GM12878 (cell line): ENCODE data around the gene FRMPD2. TPM values are rescaled to one million over a fixed set of nuclear protein-coding genes. Genes with fewer than 3 reads are reported as not detected.

Source experiments
- CBFB ChIP-seq: IDR thresholded peaks from 2 replicates; pipeline ENCODE4 v1.6.1; 2016; ENCODE audit warnings: antibody characterized with exemption, low read depth
- CTCF ChIP-seq, 3 experiments: IDR thresholded peaks in 2 of 3; conservative IDR thresholded peaks in 1 of 3; 2 replicates each; pipeline ENCODE4 v1.5.1; 2011; ENCODE audit warnings: low read depth in 3 of 3, low read length in 3 of 3, mild to moderate bottlenecking in 3 of 3, control low read depth in 2 of 3, moderate library complexity in 2 of 3, inconsistent platforms in 1 of 3, mixed read lengths in 1 of 3; ENCODE audit not compliant: control insufficient read depth in 2 of 3, insufficient read depth in 1 of 3; ENCODE audit errors: extremely low read depth in 1 of 3
- KAT2A ChIP-seq: conservative IDR thresholded peaks from 2 replicates; pipeline ENCODE4 v1.6.1; 2011; ENCODE audit warnings: low read depth, low read length; ENCODE audit not compliant: control insufficient read depth
- KDM1A ChIP-seq: fragments of 200-600 bp; sonication (generic); IDR thresholded peaks from 2 replicates; pipeline ENCODE4 v1.6.1; 2016; ENCODE audit warnings: borderline replicate concordance
- MYC ChIP-seq: IDR thresholded peaks from 2 replicates; pipeline ENCODE4 v1.6.1; 2011; ENCODE audit warnings: mild to moderate bottlenecking, low read length, moderate library complexity, inconsistent platforms; ENCODE audit not compliant: insufficient read depth, insufficient replicate concordance, insufficient read length, severe bottlenecking
- NBN ChIP-seq: fragments of 450-650 bp; IDR thresholded peaks from 2 replicates; pipeline ENCODE4 v1.6.1; 2016
- NR2C2 ChIP-seq: IDR thresholded peaks from 2 replicates; pipeline ENCODE4 v1.6.1; 2011; ENCODE audit warnings: borderline replicate concordance, low read depth; ENCODE audit not compliant: control insufficient read depth, insufficient read length
- RELA ChIP-seq: fragments of 450-650 bp; IDR thresholded peaks from 2 replicates; pipeline ENCODE4 v1.8.0; 2014; ENCODE audit warnings: borderline replicate concordance; ENCODE audit not compliant: partially characterized antibody
- SMAD5 ChIP-seq: IDR thresholded peaks from 2 replicates; pipeline ENCODE4 v1.6.1; 2016; ENCODE audit warnings: antibody characterized with exemption, low read depth
- polyA plus RNA-seq, 11 experiments: library from polyadenylated mRNA; depleted of rRNA in 4 of 11; unstranded in 6 of 11; stranded (reverse) in 5 of 11; fragments of >200 nt; fragmentation: Nextera tagmentation in 4 of 11; fragmentation: Illumina TruSeq in 1 of 11; extraction: Ambion mirVana in 4 of 11; extraction: Trizol in 1 of 11; gene quantifications; 1 replicate in 1 of 11; 2 replicates in 10 of 11; pipeline versions ENCODE4 v1.2.1 to v1.2.3, GENCODE V29; 2011 to 2016; ENCODE audit warnings: inconsistent platforms in 2 of 11, missing spikeins in 2 of 11, low read depth in 1 of 11
- total RNA-seq, 4 experiments: library from RNA; depleted of rRNA in 3 of 4; stranded (reverse); fragments of >200 nt in 3 of 4; fragmentation: Illumina TruSeq in 1 of 4; extraction: Trizol in 1 of 4; gene quantifications; 2 replicates each; pipeline versions ENCODE4 v1.2.1 to v1.2.3, GENCODE V29; 2013 to 2021
- TF ChIP-seq, protein P1 (sequence below): fragments of 450-650 bp; IDR thresholded peaks from 2 replicates; pipeline ENCODE4 v1.6.1; 2017; ENCODE audit warnings: mild to moderate bottlenecking, moderate library complexity

The FRMPD2 gene
- total and polyA plus RNA-seq, 10 of the 15 experiments (the other 5 are each of a cell fraction or from before 2014, with no cell fraction given), result 0.38 to 5.7 (median 1.4) TPM

DNA sequence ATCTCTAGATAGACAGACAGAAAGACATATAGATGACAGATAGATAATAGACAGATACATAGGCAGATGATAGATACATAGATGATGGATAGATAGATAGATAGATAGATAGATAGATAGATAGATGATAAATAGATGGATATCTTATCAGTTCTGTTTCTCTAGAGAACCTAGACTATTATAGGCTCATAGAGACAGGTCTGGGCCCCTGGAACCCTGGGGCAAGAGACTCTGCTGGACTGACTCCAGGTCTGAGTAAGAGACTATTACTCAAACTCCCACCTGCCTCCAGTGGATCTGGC lies 58.3 kb downstream of the FRMPD2 start (continued):
- TF ChIP-seq, protein P1, sequence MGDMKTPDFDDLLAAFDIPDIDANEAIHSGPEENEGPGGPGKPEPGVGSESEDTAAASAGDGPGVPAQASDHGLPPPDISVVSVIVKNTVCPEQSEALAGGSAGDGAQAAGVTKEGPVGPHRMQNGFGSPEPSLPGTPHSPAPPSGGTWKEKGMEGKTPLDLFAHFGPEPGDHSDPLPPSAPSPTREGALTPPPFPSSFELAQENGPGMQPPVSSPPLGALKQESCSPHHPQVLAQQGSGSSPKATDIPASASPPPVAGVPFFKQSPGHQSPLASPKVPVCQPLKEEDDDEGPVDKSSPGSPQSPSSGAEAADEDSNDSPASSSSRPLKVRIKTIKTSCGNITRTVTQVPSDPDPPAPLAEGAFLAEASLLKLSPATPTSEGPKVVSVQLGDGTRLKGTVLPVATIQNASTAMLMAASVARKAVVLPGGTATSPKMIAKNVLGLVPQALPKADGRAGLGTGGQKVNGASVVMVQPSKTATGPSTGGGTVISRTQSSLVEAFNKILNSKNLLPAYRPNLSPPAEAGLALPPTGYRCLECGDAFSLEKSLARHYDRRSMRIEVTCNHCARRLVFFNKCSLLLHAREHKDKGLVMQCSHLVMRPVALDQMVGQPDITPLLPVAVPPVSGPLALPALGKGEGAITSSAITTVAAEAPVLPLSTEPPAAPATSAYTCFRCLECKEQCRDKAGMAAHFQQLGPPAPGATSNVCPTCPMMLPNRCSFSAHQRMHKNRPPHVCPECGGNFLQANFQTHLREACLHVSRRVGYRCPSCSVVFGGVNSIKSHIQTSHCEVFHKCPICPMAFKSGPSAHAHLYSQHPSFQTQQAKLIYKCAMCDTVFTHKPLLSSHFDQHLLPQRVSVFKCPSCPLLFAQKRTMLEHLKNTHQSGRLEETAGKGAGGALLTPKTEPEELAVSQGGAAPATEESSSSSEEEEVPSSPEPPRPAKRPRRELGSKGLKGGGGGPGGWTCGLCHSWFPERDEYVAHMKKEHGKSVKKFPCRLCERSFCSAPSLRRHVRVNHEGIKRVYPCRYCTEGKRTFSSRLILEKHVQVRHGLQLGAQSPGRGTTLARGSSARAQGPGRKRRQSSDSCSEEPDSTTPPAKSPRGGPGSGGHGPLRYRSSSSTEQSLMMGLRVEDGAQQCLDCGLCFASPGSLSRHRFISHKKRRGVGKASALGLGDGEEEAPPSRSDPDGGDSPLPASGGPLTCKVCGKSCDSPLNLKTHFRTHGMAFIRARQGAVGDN, result no peak
- TF ChIP-seq NR2C2, result no peak
- no peak for TF ChIP-seq KAT2A
- TF ChIP-seq SMAD5, result no peak
- no peak for TF ChIP-seq KDM1A
- no peak for TF ChIP-seq CBFB
- no peak for TF ChIP-seq NBN
- no peak for TF ChIP-seq RELA
- no peak for TF ChIP-seq MYC
- no peak for TF ChIP-seq CTCF (IDR thresholded peaks at IDR 0.05 in 2 of 3, conservative IDR thresholded peaks at IDR 0.05 in 1 of 3; ENCODE audit: control insufficient read depth in 2 of 3, extremely low read depth in 1 of 3, insufficient read depth in 1 of 3, low read depth in 3 of 3, low read length in 3 of 3)
